AG04449 (cell line): ENCODE measurements around the gene NDUFAF8.

Source experiments
- CTCF ChIA-PET: fragments of 350-600 bp; formaldehyde crosslinking; extraction: SDS; loops from one replicate; lab custom pipeline; 2021; ENCODE audit warnings: antibody characterized with exemption; lab: Yijun Ruan, JAX
- POLR2A ChIA-PET: fragments of 400-600, 350-600 bp; formaldehyde crosslinking; extraction: SDS; loops from one replicate; lab custom pipeline; 2020; ENCODE audit warnings: antibody characterized with exemption, inconsistent platforms; lab: Yijun Ruan, JAX
- DNase-seq: peaks from one replicate; pipeline ENCODE4 v3.0.0-alpha.2; 2010; ENCODE audit warnings: low read depth, low spot score
- H3K4me3 ChIP-seq: 2 replicates; pipeline ENCODE4 v1.5.1; 2011; ENCODE audit warnings: low read depth, mild to moderate bottlenecking, control low read depth, low read length
- CTCF ChIP-seq: IDR thresholded peaks from one replicate; pipeline ENCODE4 v1.5.1; 2011; ENCODE audit warnings: mild to moderate bottlenecking, moderate library complexity, low read length, control low read depth, inconsistent platforms; ENCODE audit not compliant: insufficient read depth; ENCODE audit errors: missing control alignments

Gene NDUFAF8

GRCh38 chr17:81218991-81219390 is 20.1 kb upstream of the NDUFAF8 start:
- CTCF ChIA-PET: interaction anchor here (0.9 to 1.0 kb wide), 2 partner anchors 72 to 77 kb away, joined by 3 read pairs; no protein-coding TSS in a partner anchor
- H3K4me3 ChIP-seq: no peak overlapping the region
- DNase-seq: no peak
- POLR2A ChIA-PET: no interaction called here
- no peak for TF ChIP-seq CTCF

GRCh38 chr17:81219476-81220180 is 19.5 kb upstream of the NDUFAF8 start:
- ChIA-PET CTCF (interaction anchor here (0.9 kb wide), 1 partner anchor 72 kb away, joined by 3 read pairs; no protein-coding TSS in a partner anchor), POLR2A (interaction anchor here (0.7 kb wide), 1 partner anchor 235 kb away, joined by 4 read pairs; no protein-coding TSS in a partner anchor)
- H3K4me3 ChIP-seq: no peak overlapping the region
- no peak for TF ChIP-seq CTCF
- no peak for DNase-seq

DNA sequence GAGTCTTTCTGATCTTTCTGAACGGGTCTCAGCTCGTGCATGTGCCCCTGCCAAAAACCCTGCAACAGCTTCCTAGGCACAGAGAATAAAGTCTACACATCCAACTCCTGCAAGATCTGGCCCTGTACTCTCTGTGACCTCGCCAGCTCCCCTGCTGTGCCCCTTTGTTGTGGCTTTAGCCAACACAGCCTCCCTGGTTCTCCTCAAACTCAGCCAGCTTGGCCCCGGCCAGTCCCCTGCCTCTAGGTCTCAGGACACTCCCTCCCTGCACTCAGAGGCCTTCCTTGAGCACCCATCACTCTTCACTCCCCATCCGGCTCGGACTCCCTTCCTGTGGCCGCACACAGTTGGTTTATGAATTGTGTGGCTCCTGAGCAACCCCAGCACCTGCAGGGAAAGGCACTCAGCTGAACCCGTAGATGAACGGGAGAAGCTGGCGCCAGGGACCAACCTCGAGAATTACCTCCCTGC is 17.7 kb upstream of the NDUFAF8 start:
- peak overlapping the region; percentile 74 for H3K4me3 ChIP-seq
- POLR2A ChIA-PET: no interaction called here

GRCh38 chr17:81221842-81222619 is 17.1 kb upstream of the NDUFAF8 start:
- POLR2A ChIA-PET: interaction anchor here (1.2 to 1.3 kb wide), 2 partner anchors 10 to 17 kb away, joined by 3 to 4 read pairs; partner anchors contain the start of genes NDUFAF8 and TEPSIN
- H3K4me3 ChIP-seq: peak overlapping the region; percentile 74

More for the DNA sequence above, 17.7 kb upstream of the NDUFAF8 start:
- CTCF ChIA-PET: interaction anchor here (0.7 kb wide), 1 partner anchor 198 kb away, joined by 3 read pairs; no protein-coding TSS in a partner anchor
- no peak for TF ChIP-seq CTCF
- DNase-seq: no peak

DNA sequence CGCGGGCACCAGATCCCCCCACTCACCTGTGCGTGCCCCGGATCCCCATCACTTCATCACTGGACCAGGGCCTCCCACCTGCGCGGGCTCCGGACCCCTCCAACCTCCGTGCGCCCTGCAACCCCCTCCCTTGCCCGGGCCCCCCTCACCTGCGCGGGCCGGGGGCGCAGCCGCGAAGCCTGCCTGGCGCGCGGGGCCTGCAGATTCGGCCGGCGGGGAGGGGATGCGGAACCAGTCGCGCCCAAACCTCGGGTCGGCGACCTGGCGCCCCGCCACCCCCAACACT is 16.6 kb upstream of the NDUFAF8 start:
- no peak for TF ChIP-seq CTCF
- DNase-seq: no peak
- ChIA-PET POLR2A (interaction anchor here (1.2 to 1.3 kb wide), 2 partner anchors 9 to 16 kb away, joined by 3 to 4 read pairs; partner anchors contain the start of genes NDUFAF8 and TEPSIN), CTCF (interaction anchor here (0.7 to 1.1 kb wide), 3 partner anchors 22 to 124 kb away, joined by 3 to 7 read pairs (median 4); no protein-coding TSS in a partner anchor)
- H3K4me3 ChIP-seq: peak overlapping the region; percentile 74

More at GRCh38 chr17:81221842-81222619, 17.1 kb upstream of the NDUFAF8 start:
- no peak for TF ChIP-seq CTCF
- no peak for DNase-seq
- CTCF ChIA-PET: interaction anchor here (0.7 to 1.0 kb wide), 2 partner anchors 79 to 124 kb away, joined by 3 to 4 read pairs; no protein-coding TSS in a partner anchor
